ENCODE data around the gene PLEKHN1. TPM values are rescaled to one million over a fixed set of nuclear protein-coding genes. Genes with fewer than 3 reads are reported as not detected.

Gene PLEKHN1
- total RNA-seq, 1 experiment from 2014 or later: 0.11 TPM

DNA sequence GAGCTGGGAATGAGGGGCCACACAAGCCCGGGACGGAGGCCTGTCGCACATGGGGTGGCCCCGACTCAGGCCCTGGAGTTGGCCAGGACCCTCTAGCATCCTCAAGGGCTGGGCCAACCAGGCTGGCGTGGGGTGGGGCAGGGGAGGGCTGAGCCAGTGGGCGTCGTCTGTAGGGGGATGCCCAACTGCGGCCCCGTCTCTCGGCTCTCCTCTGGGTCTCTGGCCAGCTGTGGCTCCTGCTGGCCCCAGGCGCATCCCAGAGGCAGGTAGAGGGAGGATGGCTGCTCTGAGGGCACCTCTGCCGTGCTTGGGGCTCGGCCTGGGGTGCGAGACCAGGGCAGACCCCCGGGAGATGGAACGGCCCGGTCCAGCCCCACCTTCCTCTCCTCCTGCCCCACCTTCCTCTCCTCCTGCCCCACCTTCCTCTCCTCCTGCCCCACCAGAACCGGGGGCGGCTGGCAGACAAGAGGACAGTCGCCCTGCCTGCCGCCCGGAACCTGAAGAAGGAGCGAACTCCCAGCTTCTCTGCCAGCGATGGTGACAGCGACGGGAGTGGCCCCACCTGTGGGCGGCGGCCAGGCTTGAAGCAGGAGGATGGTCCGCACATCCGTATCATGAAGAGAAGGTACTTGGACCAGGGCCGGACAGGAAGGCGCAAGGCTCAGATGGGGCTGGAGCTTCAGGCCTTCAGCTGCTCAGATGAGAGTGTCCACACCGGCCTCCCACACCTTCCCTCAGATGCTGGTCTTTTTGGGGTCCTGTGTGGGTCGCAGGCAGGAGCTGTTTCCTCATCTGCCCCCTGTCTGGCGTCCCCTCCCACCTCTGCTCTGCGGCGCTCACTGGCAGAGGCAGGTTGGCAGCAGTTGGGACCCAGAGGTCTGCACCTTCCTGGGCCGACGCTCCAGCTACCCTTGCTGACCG, 36.3 kb upstream of the PLEKHN1 start:
- DNase-seq (ENCODE audit: low read depth): no peak

DNA sequence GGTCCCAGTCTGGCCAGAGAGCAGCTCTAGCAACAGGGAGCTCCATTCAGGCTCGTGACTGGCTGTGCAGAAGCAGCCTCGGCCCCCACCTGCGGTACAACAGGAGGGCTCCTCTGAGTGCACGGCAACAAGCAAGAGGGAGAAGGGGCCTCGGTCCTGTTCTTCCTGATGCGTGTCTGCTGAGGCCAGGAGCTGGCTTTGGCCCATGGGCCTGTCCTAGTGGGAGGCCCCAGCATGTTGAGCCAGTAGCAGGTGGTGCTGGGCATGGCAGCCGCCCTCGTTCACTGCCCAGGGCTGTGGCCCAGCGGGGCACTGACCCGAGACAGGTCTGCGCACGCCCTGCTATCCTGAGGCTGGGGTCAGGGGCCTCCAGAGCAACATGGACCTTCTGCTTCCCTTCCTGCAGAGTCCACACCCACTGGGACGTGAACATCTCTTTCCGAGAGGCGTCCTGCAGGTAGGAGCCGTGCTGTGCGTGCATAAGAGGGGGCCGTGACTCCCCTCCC, 35.6 kb upstream of the PLEKHN1 start:
- no peak for DNase-seq (ENCODE audit: low read depth)

DNA sequence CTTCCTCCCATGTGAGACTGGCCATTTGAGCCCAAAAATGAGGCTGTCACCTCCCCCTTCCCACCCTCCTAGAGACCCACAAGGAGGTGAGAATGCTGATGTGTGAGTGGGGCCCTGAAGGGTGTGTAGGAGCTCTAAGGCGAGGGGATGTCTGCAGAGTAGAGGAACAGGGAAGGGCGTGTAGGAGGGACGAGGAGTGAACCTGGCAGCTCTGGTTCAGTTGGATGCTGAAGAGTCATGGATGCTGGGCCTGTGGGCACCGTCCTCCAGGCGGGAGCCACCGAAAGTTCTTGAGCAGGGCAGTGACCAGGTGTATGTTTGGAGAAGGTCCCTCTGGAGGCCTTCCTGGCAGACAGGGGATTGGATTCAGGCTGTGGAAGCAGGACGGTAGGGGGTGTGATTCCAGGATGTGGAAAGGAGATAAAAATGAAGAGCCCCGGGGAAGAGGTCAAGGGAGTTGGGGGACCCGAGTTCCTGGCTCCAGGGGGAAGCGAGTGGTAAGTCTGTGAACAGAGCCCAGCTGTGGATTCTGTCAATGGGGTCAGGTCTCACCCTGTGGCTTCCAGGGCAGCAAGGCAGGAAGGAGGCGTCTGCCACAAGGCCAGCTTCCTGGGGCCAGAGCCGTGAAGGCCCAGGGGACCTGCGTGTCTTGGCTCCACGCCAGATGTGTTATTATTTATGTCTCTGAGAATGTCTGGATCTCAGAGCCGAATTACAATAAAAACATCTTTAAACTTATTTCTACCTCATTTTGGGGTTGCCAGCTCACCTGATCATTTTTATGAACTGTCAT, 34.7 kb upstream of the PLEKHN1 start:
- DNase-seq (ENCODE audit: low read depth): no peak

DNA sequence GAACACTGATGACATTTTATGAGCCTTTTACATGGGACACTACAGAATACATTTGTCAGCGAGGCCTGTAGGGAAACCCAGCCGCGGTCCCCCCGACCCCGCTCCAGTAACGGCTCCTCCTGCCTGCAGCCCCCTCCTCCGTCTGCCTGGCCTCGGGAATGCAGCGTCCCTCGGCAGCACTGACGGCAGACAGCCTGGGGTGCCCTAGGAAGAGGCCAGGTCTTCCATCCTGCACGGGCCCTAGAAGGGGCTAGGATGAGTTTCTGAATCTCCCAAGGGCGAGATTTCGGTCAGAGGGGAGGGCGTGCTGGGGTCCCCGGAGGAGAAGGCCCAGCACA, 34.1 kb upstream of the PLEKHN1 start:
- no peak for DNase-seq (ENCODE audit: low read depth)

DNA sequence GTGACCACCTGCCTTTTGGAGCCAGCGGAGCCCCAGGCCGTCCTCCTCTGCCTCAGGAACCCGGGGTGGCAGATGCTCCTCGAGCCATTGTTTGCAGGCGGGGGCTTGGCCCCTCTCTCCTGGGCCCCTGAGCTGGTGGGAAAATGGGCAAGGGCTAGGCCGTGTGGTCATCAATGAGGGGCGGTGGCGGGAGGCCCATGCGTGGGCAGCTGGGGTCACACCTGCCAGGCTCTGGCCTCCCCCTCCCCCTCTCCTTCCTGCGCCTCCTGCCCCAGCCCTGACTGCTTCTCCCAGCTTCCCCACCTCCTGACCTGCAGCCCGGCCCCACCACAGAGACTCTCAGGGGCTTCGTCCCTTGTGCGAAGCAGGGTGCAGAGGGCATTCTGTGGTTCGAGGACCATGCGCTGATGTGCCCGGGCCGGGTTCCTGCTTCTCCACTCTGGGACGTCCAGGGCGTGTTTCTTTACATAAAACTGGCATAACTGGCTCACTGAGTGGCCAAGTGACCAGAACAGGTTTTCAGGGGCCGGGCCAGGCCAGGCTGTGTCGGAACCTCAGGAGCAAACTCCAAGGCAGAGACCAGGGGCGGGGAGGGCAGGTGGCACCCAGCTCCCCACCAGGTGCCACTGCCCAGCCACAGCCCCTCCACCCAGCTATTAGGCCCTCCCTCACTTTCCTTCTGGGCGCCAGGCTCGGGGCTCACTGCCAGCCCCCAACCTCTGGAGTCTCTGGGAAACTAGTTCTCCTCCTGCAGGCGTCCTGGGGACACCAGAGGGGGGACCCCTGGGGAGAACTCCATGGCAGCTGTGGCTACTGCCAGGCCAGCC, 33.3 kb upstream of the PLEKHN1 start:
- DNase-seq (ENCODE audit: low read depth): no peak

DNA sequence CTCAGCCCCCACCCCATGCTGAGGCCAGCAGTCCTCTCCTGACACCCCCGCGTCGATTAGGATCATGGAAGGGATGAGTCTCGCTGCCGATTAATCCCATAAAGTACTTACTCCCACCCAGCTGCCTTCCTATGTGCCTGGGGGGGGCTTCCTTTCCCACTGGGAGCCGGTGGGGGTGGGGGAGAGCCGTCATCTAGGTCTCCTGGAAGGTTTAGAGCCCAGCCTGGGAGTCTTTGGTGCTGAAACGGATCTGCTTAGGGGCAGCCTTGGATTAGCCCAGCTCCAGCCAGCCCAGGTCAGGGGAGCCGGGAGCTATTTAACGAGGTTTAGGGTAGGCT, 32.7 kb upstream of the PLEKHN1 start:
- DNase-seq (ENCODE audit: low read depth): no peak

GRCh38 chr1:934991-935750, 31.1 kb upstream of the PLEKHN1 start:
- DNase-seq (ENCODE audit: low read depth): no peak

DNA sequence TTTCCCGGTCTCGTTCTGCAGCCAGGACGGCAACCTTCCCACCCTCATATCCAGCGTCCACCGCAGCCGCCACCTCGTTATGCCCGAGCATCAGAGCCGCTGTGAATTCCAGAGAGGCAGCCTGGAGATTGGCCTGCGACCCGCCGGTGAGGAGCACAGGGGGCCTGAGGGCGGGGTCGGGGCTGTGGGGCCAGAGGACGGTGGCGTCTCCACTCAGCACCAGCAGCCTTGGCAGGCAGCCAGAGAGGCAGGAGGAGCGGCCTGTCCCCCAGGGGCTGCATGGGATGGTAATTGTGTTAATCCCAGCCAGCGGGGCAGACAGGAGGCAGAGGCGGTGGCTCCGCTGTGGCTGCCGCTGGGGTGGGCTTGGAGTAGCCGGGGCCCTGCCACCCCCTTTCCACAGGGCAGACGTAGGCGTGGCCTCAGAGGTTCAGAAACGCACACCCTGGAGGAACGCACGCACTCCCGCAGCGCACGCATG, 30.5 kb upstream of the PLEKHN1 start:
- peak; percentile 50 for DNase-seq (ENCODE audit: low read depth)

DNA sequence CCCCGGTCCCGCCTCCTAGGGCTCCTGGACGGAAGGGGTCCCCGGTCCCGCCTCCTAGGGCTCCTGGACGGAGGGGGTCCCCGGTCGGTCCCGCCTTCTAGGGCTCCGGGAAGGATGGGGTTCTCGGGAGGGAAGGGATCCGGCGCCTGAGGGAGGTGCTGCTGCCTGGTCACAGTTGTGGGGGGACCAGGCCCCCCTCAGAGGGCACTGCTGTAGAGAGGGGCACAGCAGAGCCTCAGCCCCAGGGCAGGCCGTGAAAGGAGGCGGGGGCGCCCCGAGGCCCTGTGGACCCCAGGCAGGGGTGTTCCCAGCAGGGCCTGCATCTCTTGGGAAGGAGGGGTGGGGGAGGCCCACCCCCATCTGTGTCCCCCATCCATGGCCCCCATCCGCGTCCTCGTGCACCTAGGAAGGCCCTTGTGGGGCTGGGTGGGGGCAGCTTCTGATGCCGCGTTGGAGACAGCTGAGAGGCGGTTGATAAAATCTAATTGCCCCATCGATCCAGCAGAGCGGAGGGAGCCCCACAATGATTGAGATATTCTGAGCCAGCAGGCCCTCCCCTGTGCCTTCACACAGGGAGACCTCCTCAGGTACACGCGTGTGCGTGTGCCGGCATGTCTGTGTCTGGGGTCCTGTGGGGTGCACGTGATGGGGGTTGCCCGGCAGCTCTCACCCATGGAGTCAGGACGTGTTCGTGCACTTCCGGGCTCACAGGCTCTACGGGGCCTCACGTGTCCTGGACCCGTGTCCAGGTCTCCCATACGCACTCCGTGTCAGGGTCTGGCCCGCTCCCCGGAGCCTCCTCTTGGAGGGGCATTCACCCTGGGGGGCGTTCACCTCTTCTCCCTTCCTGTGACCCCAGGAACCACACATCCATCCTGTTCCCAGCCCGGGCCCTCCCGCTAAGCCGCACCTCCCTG, 29.7 kb upstream of the PLEKHN1 start:
- DNase-seq (ENCODE audit: low read depth): no peak

DNA sequence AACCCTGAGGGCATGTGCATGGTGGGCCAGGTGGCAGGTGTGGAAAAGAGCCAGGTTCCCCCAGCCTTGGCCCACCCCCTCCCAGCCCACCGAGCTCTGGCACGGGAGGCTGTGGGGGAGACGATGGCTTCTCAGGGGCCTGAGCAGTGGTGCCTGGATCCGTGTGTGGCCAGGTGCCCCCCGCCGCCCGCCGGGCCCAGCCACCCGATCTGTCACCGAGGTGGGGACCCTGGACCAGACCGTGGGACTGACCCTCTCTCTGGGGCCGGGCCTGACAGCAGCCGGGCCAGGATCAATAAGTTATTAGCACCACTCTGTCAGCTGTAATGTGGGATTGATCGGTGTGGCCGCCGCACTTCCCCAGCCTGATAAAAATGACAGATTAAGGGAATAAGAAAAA, 28.8 kb upstream of the PLEKHN1 start:
- DNase-seq (ENCODE audit: low read depth): no peak

DNA sequence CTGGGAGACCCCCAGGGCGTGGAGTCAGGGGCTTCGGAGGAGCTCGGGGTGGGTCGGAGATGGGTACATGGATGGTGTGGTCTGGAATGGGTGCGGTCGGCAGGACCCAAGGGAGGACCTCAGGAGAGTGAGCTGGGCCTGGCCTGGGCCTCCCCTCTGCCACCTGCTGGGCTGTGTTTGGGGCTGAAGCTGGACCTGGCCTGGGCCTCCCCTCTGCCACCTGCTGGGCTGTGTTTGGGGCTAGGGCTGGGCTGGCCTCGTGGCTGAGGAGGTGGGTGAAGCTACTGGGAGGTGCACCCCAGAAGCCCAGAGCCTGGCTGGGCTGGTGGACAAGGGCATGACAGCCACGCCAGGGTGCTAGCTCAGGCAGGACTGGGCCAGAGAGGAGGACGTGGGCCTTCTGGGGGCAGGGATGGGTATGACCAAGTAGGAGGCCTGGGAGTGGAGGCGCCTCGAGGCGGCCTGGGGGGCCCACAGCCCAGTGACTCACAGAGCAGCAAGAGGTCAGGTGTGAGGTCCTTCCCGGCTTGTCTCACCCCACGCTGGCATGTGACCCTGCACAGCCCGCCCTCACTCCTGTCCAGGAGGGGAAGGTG, 28.1 kb upstream of the PLEKHN1 start:
- DNase-seq (ENCODE audit: low read depth): peak; percentile 64

DNA sequence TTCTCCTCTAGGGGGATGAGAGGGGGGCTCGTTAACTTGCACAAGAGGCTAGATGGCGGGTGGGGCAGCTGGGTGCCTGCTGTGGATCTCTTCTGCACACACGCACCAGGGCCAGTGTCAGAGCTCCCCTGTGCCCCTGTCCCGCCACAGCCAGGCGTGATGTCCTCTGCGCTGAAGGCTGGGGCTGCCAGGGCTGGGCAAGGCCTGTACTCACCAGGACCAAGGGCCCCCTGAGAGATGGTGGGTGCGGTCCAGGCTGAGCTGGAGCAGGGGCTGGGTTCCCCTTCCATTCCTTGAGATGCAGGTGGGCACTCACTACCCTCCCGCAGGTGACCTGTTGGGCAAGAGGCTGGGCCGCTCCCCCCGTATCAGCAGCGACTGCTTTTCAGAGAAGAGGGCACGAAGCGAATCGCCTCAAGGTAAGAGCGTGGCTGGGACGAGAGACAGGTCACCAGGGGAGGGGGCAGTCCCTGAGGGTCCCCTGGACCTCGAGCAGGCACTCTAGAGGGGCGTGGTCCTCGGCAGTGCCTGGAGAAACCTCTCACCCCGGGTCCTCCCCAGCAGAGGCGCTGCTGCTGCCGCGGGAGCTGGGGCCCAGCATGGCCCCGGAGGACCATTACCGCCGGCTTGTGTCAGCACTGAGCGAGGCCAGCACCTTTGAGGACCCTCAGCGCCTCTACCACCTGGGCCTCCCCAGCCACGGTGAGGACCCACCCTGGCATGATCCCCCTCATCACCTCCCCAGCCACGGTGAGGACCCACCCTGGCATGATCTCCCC, 27.4 kb upstream of the PLEKHN1 start:
- DNase-seq (ENCODE audit: low read depth): no peak

DNA sequence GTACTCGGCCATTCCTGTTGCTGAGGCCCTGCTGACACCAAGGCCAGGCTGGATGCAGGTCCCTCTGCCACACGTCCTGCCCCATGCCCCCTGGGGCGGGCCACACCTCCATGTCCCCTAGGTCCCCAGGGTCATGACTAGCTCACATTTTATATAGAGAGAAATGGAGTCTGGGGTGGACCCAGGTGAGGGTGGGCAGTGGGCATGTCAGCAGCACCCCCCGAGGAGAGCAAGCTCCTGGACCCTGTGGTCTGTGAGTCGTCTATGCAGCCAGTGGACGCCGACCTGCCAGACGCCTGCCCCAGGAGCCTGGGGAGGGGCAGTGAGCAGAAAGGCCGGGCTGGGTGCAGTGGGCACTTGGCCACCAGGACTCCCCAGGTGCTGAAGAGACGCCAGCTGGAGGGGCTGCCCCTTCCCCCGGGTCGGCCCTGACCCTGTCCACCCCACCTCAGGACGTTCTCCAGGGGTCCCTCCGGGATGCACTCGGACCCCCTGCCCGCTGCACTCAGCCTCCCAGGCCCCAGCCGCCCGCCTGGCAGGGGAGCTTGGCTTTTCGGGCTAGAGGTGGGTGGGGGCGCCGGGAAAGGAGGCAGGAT, 26.7 kb upstream of the PLEKHN1 start:
- no peak for DNase-seq (ENCODE audit: low read depth)

DNA sequence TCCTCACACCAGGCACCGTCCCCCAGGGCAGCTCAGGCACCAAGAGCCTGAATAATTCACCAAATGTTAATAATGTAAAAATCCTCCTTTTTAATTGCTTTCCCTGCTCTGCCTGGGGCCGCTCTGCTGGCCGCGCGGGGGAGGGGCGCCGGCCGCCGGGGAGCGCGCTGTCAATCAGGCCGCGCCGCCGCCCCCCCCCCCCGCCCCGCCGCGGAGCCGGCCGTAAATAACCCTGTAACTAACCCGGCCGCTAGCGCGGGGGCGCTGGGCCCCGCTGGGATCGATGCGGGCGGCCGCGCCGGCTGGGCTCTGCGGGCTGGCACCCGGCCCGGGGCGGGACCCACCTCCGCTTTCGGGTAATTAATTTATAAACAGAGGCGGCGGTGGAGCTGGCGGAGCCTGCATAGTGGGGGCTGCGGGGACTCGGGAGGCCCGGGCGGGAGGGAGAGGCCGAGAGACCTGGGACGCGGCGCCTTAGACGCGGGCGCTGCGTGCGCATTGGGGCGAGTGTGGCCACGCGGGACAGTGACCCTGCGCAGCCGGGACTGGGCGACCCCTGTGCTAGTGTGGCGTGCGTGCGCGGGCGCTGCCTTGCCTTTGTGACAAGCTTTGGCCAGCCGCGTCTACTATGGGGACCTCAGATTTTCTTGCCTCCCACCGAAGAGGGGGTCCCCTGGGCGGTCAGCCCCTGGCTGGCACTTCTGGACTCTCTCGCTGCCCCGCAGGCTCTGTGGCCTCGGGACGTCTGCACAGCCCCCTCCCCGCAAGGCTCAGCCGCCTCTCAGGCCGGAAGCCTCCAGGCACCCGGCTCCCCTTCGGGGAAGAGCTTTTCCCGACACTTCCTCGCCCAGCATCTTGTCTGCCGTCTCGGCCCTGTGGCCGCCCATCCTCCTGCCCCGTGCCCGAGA, 25.9 kb upstream of the PLEKHN1 start:
- DNase-seq (ENCODE audit: low read depth): peak; percentile 77

- no peak for DNase-seq (ENCODE audit: low read depth)
These were observed 25.2 kb upstream of the PLEKHN1 start for GRCh38 chr1:941015-941587.

DNA sequence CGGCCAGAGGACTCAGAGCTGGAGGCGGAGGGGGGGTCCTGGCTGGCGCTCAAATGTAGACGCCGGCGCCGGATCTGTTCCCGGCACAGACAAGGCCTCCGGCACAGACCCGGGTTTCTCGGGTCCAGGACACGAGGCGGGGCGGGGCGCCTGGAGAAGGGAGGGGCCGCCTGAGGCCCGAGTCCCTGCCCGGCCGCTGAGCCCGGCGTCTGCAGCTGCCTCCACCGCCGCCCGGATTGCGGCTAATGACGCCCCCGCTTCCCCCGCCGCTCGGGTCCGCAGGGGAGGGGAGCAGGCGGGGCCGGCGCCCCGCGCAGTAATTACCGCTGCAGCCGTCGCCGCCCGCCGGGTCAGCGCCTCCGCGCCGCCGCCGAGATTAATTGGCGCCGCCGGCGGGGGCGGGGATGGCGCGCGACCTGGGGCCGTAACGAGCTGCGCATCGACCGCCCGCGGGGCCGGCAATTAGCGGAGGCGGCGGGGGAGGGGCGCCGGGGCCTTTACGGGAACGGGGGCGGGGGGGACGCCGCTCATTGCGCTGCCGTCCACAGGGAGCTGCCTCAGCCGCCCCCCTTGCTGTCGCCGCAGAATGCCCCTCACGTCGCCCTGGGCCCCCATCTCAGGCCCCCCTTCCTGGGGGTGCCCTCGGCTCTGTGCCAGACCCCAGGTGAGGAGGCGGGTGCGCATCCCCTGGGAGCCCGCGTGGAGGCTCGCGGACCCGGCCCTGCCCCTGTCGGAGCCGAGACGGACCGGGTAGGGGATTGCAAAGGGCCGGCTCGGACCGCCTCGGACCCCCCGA, 24.5 kb upstream of the PLEKHN1 start:
- peak; percentile 94 for DNase-seq (ENCODE audit: low read depth)

All from Daoy (cell line).